Chondrocyte (in vitro differentiated cells): ENCODE results near the gene ENC1. TPM values are rescaled to one million over a fixed set of nuclear protein-coding genes. Genes with fewer than 3 reads are reported as not detected.

Experiments
- DNase-seq: peaks from one replicate; pipeline ENCODE4 v3.0.0; 2021; ENCODE audit warnings: mixed read lengths, low spot score
- H3K27ac Mint-ChIP-seq: one replicate; pipeline ENCODE4 v1.8.0; 2021; ENCODE audit warnings: mild to moderate bottlenecking, moderate library complexity, mixed read lengths; ENCODE audit not compliant: unreplicated experiment
- H3K27me3 Mint-ChIP-seq: 2 replicates; pipeline ENCODE4 v1.8.0; 2021; ENCODE audit warnings: low read depth, mixed read lengths
- H3K36me3 Mint-ChIP-seq: 2 replicates; pipeline ENCODE4 v1.8.0; 2021; ENCODE audit warnings: low read depth, mixed read lengths
- H3K4me1 Mint-ChIP-seq: 2 replicates; pipeline ENCODE4 v1.8.0; 2021; ENCODE audit warnings: low read depth, mild to moderate bottlenecking, mixed read lengths
- H3K4me3 Mint-ChIP-seq: one replicate; pipeline ENCODE4 v1.8.0; 2021; ENCODE audit warnings: mild to moderate bottlenecking, moderate library complexity, mixed read lengths; ENCODE audit not compliant: unreplicated experiment
- H3K9me3 Mint-ChIP-seq: 2 replicates; pipeline ENCODE4 v1.8.0; 2021; ENCODE audit warnings: low read depth, mixed read lengths
- CTCF ChIP-seq: fragments of 200-600 bp; sonication (generic); IDR thresholded peaks from 2 replicates; pipeline ENCODE4 v1.5.0; 2021; ENCODE audit warnings: antibody characterized with exemption, mild to moderate bottlenecking, moderate library complexity
- total RNA-seq: library from RNA; stranded (reverse); gene quantifications from 3 replicates; pipeline ENCODE4 v1.2.1, GENCODE V29; 2021

ENC1 gene
- total RNA-seq, 1 donor from 2014 or later: 51.1 TPM

GRCh38 chr5:74664551-74664950 is 24.0 kb upstream of the ENC1 start:
- H3K27ac Mint-ChIP-seq: no peak overlapping the region
- no peak for DNase-seq
- H3K9me3 Mint-ChIP-seq: no peaks in the 10 kb centered on the region
- peaks cover 18% of the 10 kb centered on the region for H3K4me1 Mint-ChIP-seq
- no peaks in the 10 kb centered on the region for H3K27me3 Mint-ChIP-seq
- TF ChIP-seq CTCF: no peak
- no peak overlapping the region for H3K4me3 Mint-ChIP-seq
- no peaks in the 10 kb centered on the region for H3K36me3 Mint-ChIP-seq

- DNase-seq: no peak
- Mint-ChIP-seq H3K4me1 (peaks cover 12% of the 10 kb centered on the region), H3K36me3 (no peaks in the 10 kb centered on the region), H3K9me3 (no peaks in the 10 kb centered on the region), H3K27ac (no peak overlapping the region), H3K4me3 (no peak overlapping the region), H3K27me3 (no peaks in the 10 kb centered on the region)
- TF ChIP-seq CTCF: no peak
These were observed 20.3 kb upstream of the ENC1 start for GRCh38 chr5:74660873-74661272.

- no peak for DNase-seq
- Mint-ChIP-seq H3K4me1 (peaks cover 9% of the 10 kb centered on the region), H3K27ac (no peak overlapping the region), H3K36me3 (no peaks in the 10 kb centered on the region), H3K4me3 (no peak overlapping the region), H3K27me3 (no peaks in the 10 kb centered on the region), H3K9me3 (no peaks in the 10 kb centered on the region)
- TF ChIP-seq CTCF: no peak
These were observed 19.6 kb upstream of the ENC1 start for GRCh38 chr5:74660140-74660539.

GRCh38 chr5:74659172-74659571 is 18.6 kb upstream of the ENC1 start:
- Mint-ChIP-seq H3K27ac (no peak overlapping the region), H3K36me3 (no peaks in the 10 kb centered on the region), H3K9me3 (no peaks in the 10 kb centered on the region), H3K4me1 (peaks cover 9% of the 10 kb centered on the region), H3K4me3 (no peak overlapping the region), H3K27me3 (no peaks in the 10 kb centered on the region)
- DNase-seq: no peak
- no peak for TF ChIP-seq CTCF

- no peak for TF ChIP-seq CTCF
- H3K27me3 Mint-ChIP-seq: no peaks in the 10 kb centered on the region
- H3K4me3 Mint-ChIP-seq: no peak overlapping the region
- H3K27ac Mint-ChIP-seq: no peak overlapping the region
- H3K36me3 Mint-ChIP-seq: no peaks in the 10 kb centered on the region
- H3K9me3 Mint-ChIP-seq: no peaks in the 10 kb centered on the region
- H3K4me1 Mint-ChIP-seq: peaks cover 9% of the 10 kb centered on the region
- DNase-seq: no peak
These were observed 16.6 kb upstream of the ENC1 start for GRCh38 chr5:74657165-74657564.
